ENCODE measurements around the gene MAGI1.

MAGI1 gene

DNA sequence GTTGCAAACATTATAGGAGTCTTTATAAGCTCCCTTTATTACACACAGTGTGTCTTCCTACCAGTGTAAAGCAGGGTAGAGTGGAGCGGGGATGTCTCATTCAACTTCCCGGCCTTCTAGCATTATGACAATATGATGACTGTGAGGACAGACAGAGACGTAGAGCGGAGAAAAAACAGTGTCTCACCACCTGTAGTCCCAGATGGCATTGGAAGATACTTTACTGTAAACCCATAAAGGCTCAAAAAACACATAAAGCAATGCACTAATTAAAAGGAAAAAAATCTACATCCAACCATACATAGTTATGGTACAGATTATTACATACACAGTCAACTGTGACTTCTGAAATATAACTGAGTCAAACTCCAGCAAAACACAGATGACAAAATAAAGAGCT, 383.7 kb downstream of the MAGI1 start:
- no peak for DNase-seq

- no peak for DNase-seq
Measured at GRCh38 chr3:65653731-65654130, 385.0 kb downstream of the MAGI1 start.

GRCh38 chr3:65650247-65650646, 388.5 kb downstream of the MAGI1 start:
- DNase-seq = no peak

GRCh38 chr3:65647369-65647768, 391.3 kb downstream of the MAGI1 start:
- no peak for DNase-seq

DNA sequence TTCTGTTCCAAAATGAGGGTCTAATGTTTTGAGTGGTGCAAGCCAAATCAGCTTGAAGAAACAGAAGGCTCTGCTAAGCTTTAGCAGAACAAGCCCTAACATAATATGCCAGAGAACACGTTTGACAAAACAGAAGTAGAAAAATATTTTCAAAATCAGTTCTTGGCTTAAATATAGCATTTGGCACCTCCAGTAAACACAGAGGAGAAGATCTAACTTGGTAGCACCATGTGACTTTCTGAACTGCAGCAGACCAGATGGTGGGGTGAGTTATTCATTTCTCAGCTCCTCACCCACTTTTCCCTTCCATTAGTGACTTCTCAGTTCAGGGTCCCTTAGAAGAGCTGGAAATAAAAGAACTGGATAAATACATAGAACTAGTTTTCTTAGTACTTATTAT, 395.8 kb downstream of the MAGI1 start:
- no peak for DNase-seq

DNA sequence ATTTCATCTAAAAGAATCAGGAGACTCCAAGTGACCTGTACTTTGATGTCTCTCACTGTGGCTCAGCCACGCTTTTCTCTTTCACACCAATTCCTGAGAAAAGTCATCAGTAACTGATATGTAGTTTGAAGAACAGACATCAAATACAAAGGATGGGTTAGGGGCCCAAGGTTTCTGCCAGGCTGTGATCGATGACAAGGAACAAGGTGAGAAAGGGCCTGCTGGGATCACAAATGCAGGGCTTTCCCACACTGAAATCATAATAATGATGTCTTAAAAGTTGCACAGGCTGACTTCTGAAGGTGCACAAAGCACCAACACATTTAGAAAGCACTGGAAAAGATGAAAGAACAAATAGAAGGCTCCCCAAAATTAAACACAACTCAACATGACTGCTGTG, 396.9 kb downstream of the MAGI1 start:
- DNase-seq = no peak

GRCh38 chr3:65641045-65641444, 397.7 kb downstream of the MAGI1 start:
- DNase-seq = no peak

- DNase-seq = no peak
Measured at GRCh38 chr3:65639444-65639843, 399.3 kb downstream of the MAGI1 start.

- DNase-seq = no peak
Measured at GRCh38 chr3:65638301-65638700, 400.4 kb downstream of the MAGI1 start.

DNA sequence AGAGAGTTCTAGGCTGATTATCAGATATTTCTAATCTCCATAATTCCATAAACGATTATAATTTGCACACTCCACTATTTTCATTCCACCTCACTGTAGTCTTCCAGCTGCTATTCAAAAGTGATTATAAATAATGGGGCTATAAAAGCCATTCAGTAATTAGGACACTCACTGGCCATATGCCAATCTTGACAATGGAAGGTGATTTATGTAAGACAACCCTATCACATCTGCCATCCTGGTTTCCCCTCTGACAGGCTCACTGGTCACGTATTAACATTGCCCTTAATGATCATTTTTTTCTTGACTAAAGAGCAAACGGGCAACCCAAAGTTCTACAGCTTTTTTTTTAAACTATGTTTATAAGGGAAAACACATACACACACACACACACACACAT, 402.4 kb downstream of the MAGI1 start:
- DNase-seq = no peak

DNA sequence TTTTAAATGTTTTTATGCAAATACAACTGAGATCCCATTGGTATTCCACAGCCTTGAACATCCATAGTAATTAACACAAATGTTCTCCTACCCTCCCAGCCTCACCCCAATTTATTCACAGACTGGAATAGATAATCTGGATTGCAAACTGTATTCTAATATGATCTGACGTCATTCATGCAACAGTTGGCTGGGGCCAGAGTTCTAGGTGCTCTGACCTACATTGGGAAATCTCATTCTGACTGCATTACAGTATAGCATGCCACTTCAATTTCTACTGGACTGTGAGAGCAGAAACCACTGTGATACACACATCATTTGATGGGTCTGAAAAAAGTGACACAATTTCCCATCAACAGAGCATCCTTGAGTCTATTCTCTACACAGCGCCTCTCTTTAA, 403.1 kb downstream of the MAGI1 start:
- DNase-seq = no peak

DNA sequence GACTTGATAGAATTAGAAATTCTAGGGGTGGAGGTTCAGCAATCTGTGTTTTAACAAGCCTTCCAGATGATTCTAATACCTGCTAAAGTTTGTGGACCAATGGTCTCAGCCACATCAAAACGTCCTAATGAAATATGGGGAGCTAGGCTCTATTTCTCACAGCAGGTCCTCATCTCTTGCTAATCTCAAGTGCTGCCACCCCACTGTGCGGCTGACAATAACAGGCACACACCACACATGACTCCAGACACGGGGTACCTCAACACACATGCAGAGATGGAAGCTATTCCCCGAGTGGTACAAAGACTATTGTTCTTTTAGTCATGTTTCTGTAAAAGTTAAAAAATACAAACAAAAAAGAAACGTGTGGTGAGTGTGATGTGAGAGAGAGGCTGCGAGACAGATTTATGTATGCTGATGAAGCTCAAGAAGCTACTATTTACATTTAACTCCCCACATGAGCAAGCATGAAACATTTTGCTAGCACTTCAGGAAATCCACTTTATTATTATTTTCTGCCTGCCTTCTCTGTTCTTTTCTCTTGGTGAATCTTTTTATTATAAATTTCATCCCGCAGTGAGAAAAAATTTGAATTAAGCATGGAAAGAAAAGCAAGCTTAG, 405.6 kb downstream of the MAGI1 start:
- DNase-seq = no peak

GRCh38 chr3:65632414-65632813, 406.3 kb downstream of the MAGI1 start:
- DNase-seq = no peak

GRCh38 chr3:65628978-65629377, 409.7 kb downstream of the MAGI1 start:
- no peak for DNase-seq

DNA sequence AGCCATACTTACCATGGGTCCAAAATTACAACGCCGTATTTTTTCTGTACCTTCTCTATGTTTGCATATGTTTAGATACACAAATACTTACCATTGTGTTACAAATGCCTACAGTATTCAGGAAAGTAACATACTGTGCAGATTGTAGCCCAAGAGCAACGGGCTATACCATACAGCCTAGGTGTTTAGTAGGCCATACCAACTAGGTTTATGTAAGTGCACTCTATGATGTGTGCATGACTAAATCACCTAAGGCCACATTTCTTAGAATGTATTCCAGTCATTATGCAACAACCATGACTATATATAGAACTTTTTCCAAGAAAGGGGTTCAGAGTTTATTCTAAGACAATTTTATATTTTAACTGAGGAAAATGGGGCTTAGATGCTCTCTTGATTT, 411.7 kb downstream of the MAGI1 start:
- no peak for DNase-seq

DNA sequence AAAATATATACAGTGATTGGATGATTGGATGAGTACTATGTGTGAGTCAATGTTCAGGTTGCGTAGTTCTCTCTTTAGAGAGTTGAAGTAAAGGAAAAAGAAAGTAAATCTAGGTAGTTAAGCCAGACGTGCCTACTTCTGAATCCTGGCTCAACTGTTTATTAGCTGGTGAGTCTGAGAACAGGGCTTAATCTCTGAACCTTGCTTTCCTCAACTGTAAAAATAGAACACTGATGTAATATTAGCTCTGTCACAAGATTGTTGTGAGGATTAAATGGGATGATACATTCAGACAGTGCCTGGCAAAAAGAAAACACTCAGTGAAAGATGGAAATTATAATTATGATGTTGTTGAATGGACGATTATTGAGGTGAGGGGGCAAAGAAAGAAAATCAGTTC, 413.4 kb downstream of the MAGI1 start:
- DNase-seq = no peak

GRCh38 chr3:65623362-65623761, 415.4 kb downstream of the MAGI1 start:
- no peak for DNase-seq

DNA sequence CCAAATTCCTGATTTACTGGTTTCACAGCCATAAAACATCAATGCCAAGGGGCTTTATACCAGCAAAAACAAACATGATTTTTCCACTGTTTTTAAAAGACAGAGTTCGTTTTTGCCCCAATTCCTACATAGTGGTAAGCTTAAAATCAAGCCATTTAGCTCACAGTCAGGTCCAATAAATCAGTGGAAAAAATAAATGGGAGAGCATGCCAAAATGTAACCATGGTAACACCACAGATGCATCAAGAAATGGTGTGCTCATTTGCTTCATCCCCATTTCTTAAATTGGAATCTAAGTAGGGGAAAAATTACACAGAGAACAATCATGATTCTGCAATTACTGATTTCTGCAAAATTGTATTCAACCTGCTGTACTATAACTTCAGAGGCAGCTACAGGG, 418.8 kb downstream of the MAGI1 start:
- DNase-seq = no peak

- DNase-seq = no peak
Measured at GRCh38 chr3:65619451-65619881, 419.3 kb downstream of the MAGI1 start.

GRCh38 chr3:65618599-65618998, 420.1 kb downstream of the MAGI1 start:
- DNase-seq = no peak

GRCh38 chr3:65617787-65618186, 420.9 kb downstream of the MAGI1 start:
- peak; percentile 63 for DNase-seq

- DNase-seq = no peak
Measured at GRCh38 chr3:65617209-65617608, 421.5 kb downstream of the MAGI1 start.

DNA sequence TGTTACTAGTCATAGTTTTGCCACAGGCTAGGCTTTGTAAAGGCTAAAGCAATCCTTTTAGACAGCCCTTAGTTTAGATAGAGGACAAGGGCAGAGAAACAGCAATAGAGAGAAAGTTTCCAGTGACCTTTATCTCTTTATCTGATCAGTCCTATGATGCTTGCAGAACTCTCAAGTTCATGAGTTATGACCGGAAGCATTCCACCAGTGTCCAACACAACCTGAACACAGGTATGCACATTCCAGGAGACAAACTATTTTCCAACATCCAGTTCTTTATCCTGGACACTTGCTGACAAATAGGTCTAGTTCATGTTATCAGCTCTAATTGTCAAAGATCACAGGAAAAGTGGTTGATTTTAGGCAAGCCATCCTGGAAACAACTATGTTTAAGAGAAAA, 422.2 kb downstream of the MAGI1 start:
- no peak for DNase-seq

GRCh38 chr3:65615329-65615728, 423.4 kb downstream of the MAGI1 start:
- DNase-seq = no peak

- DNase-seq = no peak
Measured at GRCh38 chr3:65614585-65614984, 424.1 kb downstream of the MAGI1 start.

All from islet precursor cell (in vitro differentiated cells).